Karpas-422 (cell line): Measurements from ENCODE around the gene DDX54. TPM values are rescaled to one million over a fixed set of nuclear protein-coding genes. Genes with fewer than 3 reads are reported as not detected.

Experiments
- DNase-seq: peaks from one replicate; pipeline ENCODE4 v3.0.0-alpha.2; 2015
- H2AFZ ChIP-seq: fragments of 200-600 bp; sonication (generic); 2 replicates; pipeline ENCODE4 v1.6.1; 2014; ENCODE audit warnings: antibody characterized with exemption, low read length, mixed read lengths
- H3K27ac ChIP-seq: fragments of 200-600 bp; sonication (generic); 2 replicates; pipeline ENCODE4 v1.5.1; 2014; ENCODE audit warnings: mild to moderate bottlenecking, low read length, moderate library complexity
- H3K27me3 ChIP-seq: fragments of 200-600 bp; sonication (generic); 2 replicates; pipeline ENCODE4 v1.6.1; 2014; ENCODE audit warnings: low read length, mixed read lengths
- H3K36me3 ChIP-seq: fragments of 200-600 bp; sonication (generic); 2 replicates; pipeline ENCODE4 v1.6.1; 2014; ENCODE audit warnings: low read length, mixed read lengths; ENCODE audit not compliant: insufficient read depth
- H3K4me1 ChIP-seq: fragments of 200-600 bp; sonication (generic); 2 replicates; pipeline ENCODE4 v1.6.1; 2014; ENCODE audit warnings: mild to moderate bottlenecking, low read length, mixed read lengths
- H3K4me2 ChIP-seq: fragments of 200-600 bp; sonication (generic); 2 replicates; pipeline ENCODE4 v1.6.1; 2014; ENCODE audit warnings: low read length, low read depth, mild to moderate bottlenecking; ENCODE audit not compliant: poor library complexity, severe bottlenecking
- H3K4me3 ChIP-seq: fragments of 200-600 bp; sonication (generic); 2 replicates; pipeline ENCODE4 v1.5.1; 2014; ENCODE audit warnings: mild to moderate bottlenecking, antibody characterized with exemption, low read length, mixed read lengths
- H3K79me2 ChIP-seq: fragments of 200-600 bp; sonication (generic); 2 replicates; pipeline ENCODE4 v1.6.1; 2014; ENCODE audit warnings: mild to moderate bottlenecking, low read length, mixed read lengths
- H3K9ac ChIP-seq: fragments of 200-600 bp; sonication (generic); 2 replicates; pipeline ENCODE4 v1.6.0; 2014; ENCODE audit warnings: low read length
- H3K9me2 ChIP-seq: fragments of 200-600 bp; sonication (generic), shearing (Covaris generic); replicated peaks from 2 replicates; pipeline ENCODE4 v1.6.0; 2014; ENCODE audit warnings: mild to moderate bottlenecking, low read length, moderate library complexity; ENCODE audit not compliant: insufficient read depth
- H3K9me3 ChIP-seq: fragments of 300-700, 200-600 bp; sonication (generic); 2 replicates; pipeline ENCODE4 v1.6.1; 2014; ENCODE audit warnings: low read length, mixed read lengths
- H4K20me1 ChIP-seq: fragments of 200-600 bp; sonication (generic); 2 replicates; pipeline ENCODE4 v1.6.1; 2014; ENCODE audit warnings: mild to moderate bottlenecking, antibody characterized with exemption, low read length, low read depth; ENCODE audit not compliant: insufficient read depth
- total RNA-seq: library from RNA; depleted of rRNA; stranded (reverse); fragments of >200 nt; shearing (Covaris generic); gene quantifications from 2 replicates; pipeline ENCODE4 v1.2.3, GENCODE V29; 2014; ENCODE audit warnings: low replicate concordance

The DDX54 gene
- total RNA-seq, 1 experiment from 2014 or later, result 28.2 TPM

GRCh38 chr12:113179023-113179422 lies 6.3 kb downstream of the DDX54 start:
- no peaks in the 10 kb centered on the region for H3K9me2 ChIP-seq
- no peak overlapping the region for H3K9ac ChIP-seq
- H3K27ac ChIP-seq, result no peak overlapping the region
- no peaks in the 10 kb centered on the region for H3K27me3 ChIP-seq
- H3K4me2 ChIP-seq, result no peak overlapping the region
- peaks cover 10% of the 10 kb centered on the region for H3K4me1 ChIP-seq
- H4K20me1 ChIP-seq, result peaks cover 11% of the 10 kb centered on the region; the same call in 1 of the 2 replicates
- no peaks in the 10 kb centered on the region for H3K9me3 ChIP-seq
- no peak overlapping the region for H2AFZ ChIP-seq
- H3K4me3 ChIP-seq, result no peak overlapping the region
- DNase-seq, result no peak
- H3K36me3 ChIP-seq, result peaks cover 58% of the 10 kb centered on the region
- H3K79me2 ChIP-seq, result peaks cover 40% of the 10 kb centered on the region

GRCh38 chr12:113174461-113175384 lies 10.6 kb downstream of the DDX54 start:
- Histone ChIP-seq H2AFZ (no peak overlapping the region), H3K27ac (no peak overlapping the region), H3K4me2 (no peak overlapping the region), H3K9me3 (no peaks in the 10 kb centered on the region), H3K9ac (no peak overlapping the region), H3K36me3 (peaks cover 73% of the 10 kb centered on the region), H3K9me2 (no peaks in the 10 kb centered on the region), H4K20me1 (peaks cover 6% of the 10 kb centered on the region; the same call in 1 of the 2 replicates), H3K4me3 (no peak overlapping the region), H3K4me1 (peaks cover 5% of the 10 kb centered on the region), H3K79me2 (peaks cover 17% of the 10 kb centered on the region), H3K27me3 (no peaks in the 10 kb centered on the region)
- peak; percentile 94 for DNase-seq

- no peak for DNase-seq
- H2AFZ ChIP-seq, result no peak overlapping the region
Observed at GRCh38 chr12:113173081-113173698, 12.1 kb downstream of the DDX54 start.

GRCh38 chr12:113172185-113172584 lies 13.1 kb downstream of the DDX54 start:
- Histone ChIP-seq H3K79me2 (peaks cover 17% of the 10 kb centered on the region), H3K27me3 (no peaks in the 10 kb centered on the region), H3K9ac (no peak overlapping the region), H3K4me3 (no peak overlapping the region), H3K9me3 (no peaks in the 10 kb centered on the region), H3K9me2 (no peaks in the 10 kb centered on the region), H4K20me1 (peaks cover 9% of the 10 kb centered on the region; the same call in 1 of the 2 replicates), H2AFZ (no peak overlapping the region), H3K4me2 (no peak overlapping the region), H3K4me1 (peaks cover 5% of the 10 kb centered on the region), H3K36me3 (peaks cover 48% of the 10 kb centered on the region), H3K27ac (no peak overlapping the region)
- no peak for DNase-seq

More at GRCh38 chr12:113173081-113173698, 12.1 kb downstream of the DDX54 start:
- H3K9me3 ChIP-seq, result no peaks in the 10 kb centered on the region
- H3K4me1 ChIP-seq, result peaks cover 5% of the 10 kb centered on the region
- no peak overlapping the region for H3K9ac ChIP-seq
- no peak overlapping the region for H3K4me2 ChIP-seq
- peaks cover 9% of the 10 kb centered on the region; the same call in 1 of the 2 replicates for H4K20me1 ChIP-seq
- H3K4me3 ChIP-seq, result no peak overlapping the region
- no peaks in the 10 kb centered on the region for H3K27me3 ChIP-seq
- peaks cover 17% of the 10 kb centered on the region for H3K79me2 ChIP-seq
- H3K9me2 ChIP-seq, result no peaks in the 10 kb centered on the region
- H3K27ac ChIP-seq, result peak overlapping the region; percentile 27; the same call in 1 of the 2 replicates
- peaks cover 58% of the 10 kb centered on the region for H3K36me3 ChIP-seq

GRCh38 chr12:113171543-113171942 lies 13.7 kb downstream of the DDX54 start:
- Histone ChIP-seq H3K4me2 (no peak overlapping the region), H3K9ac (no peak overlapping the region), H3K4me1 (peaks cover 5% of the 10 kb centered on the region), H3K9me2 (no peaks in the 10 kb centered on the region), H4K20me1 (peaks cover 9% of the 10 kb centered on the region; the same call in 1 of the 2 replicates), H3K36me3 (peaks cover 42% of the 10 kb centered on the region), H3K27me3 (no peaks in the 10 kb centered on the region), H3K9me3 (no peaks in the 10 kb centered on the region), H2AFZ (no peak overlapping the region), H3K27ac (no peak overlapping the region), H3K4me3 (no peak overlapping the region), H3K79me2 (peaks cover 17% of the 10 kb centered on the region)
- DNase-seq, result no peak

- H3K27me3 ChIP-seq, result no peaks in the 10 kb centered on the region
- no peak for DNase-seq
- peaks cover 9% of the 10 kb centered on the region; the same call in 1 of the 2 replicates for H4K20me1 ChIP-seq
- H3K79me2 ChIP-seq, result peaks cover 17% of the 10 kb centered on the region
- H2AFZ ChIP-seq, result no peak overlapping the region
- no peak overlapping the region for H3K4me3 ChIP-seq
- peaks cover 41% of the 10 kb centered on the region for H3K36me3 ChIP-seq
- H3K9me2 ChIP-seq, result no peaks in the 10 kb centered on the region
- no peaks in the 10 kb centered on the region for H3K9me3 ChIP-seq
- no peak overlapping the region for H3K4me2 ChIP-seq
- no peak overlapping the region for H3K27ac ChIP-seq
- peaks cover 5% of the 10 kb centered on the region for H3K4me1 ChIP-seq
- no peak overlapping the region for H3K9ac ChIP-seq
Observed at GRCh38 chr12:113170926-113171325, 14.4 kb downstream of the DDX54 start.

GRCh38 chr12:113170457-113170856 lies 14.8 kb downstream of the DDX54 start:
- H4K20me1 ChIP-seq, result peaks cover 9% of the 10 kb centered on the region; the same call in 1 of the 2 replicates
- no peaks in the 10 kb centered on the region for H3K9me2 ChIP-seq
- no peak for DNase-seq
- peaks cover 41% of the 10 kb centered on the region for H3K36me3 ChIP-seq
- H3K79me2 ChIP-seq, result peaks cover 17% of the 10 kb centered on the region
- peaks cover 5% of the 10 kb centered on the region for H3K4me1 ChIP-seq
- H2AFZ ChIP-seq, result no peak overlapping the region
- H3K27ac ChIP-seq, result no peak overlapping the region
- H3K9ac ChIP-seq, result no peak overlapping the region
- H3K4me2 ChIP-seq, result no peak overlapping the region
- no peak overlapping the region for H3K4me3 ChIP-seq
- H3K9me3 ChIP-seq, result no peaks in the 10 kb centered on the region
- no peaks in the 10 kb centered on the region for H3K27me3 ChIP-seq

GRCh38 chr12:113169697-113170096 lies 15.6 kb downstream of the DDX54 start:
- no peak overlapping the region for H3K9ac ChIP-seq
- no peak overlapping the region for H3K4me2 ChIP-seq
- peaks cover 17% of the 10 kb centered on the region for H3K79me2 ChIP-seq
- no peaks in the 10 kb centered on the region for H3K9me2 ChIP-seq
- H3K27ac ChIP-seq, result no peak overlapping the region
- H4K20me1 ChIP-seq, result peaks cover 6% of the 10 kb centered on the region; the same call in 1 of the 2 replicates
- DNase-seq, result no peak
- H3K4me3 ChIP-seq, result no peak overlapping the region
- peaks cover 39% of the 10 kb centered on the region for H3K36me3 ChIP-seq
- no peak overlapping the region for H2AFZ ChIP-seq
- peaks cover 5% of the 10 kb centered on the region for H3K4me1 ChIP-seq
- H3K9me3 ChIP-seq, result no peaks in the 10 kb centered on the region
- no peaks in the 10 kb centered on the region for H3K27me3 ChIP-seq
